Spleen (tissue), 11 donors: ENCODE data around the gene TMEM52B. TPM values are rescaled to one million over a fixed set of nuclear protein-coding genes. Genes with fewer than 3 reads are reported as not detected.

Source experiments
- DNase-seq: peaks from one replicate; pipeline ENCODE4 v3.0.0-alpha.2; 2020
- H3K27ac ChIP-seq, 8 donors: fragments of 200-600 bp; sonication (generic) in 7 of 8; 1 replicate in 4 of 8; 2 replicates in 4 of 8; pipeline versions ENCODE4 v1.5.0 to v1.8.0; 2016 to 2021; ENCODE audit warnings: inconsistent platforms in 4 of 8, mild to moderate bottlenecking in 4 of 8, moderate library complexity in 1 of 8
- H3K27me3 ChIP-seq, 7 donors: fragments of 200-600 bp; sonication (generic) in 6 of 7; replicated peaks in 1 of 7; 1 replicate in 4 of 7; 2 replicates in 3 of 7; pipeline versions ENCODE4 v1.5.0 to v1.8.0; 2016 to 2021; ENCODE audit warnings: inconsistent platforms in 3 of 7, mild to moderate bottlenecking in 1 of 7
- H3K36me3 ChIP-seq, 6 donors: fragments of 200-600 bp; sonication (generic) in 5 of 6; 1 replicate in 4 of 6; 2 replicates in 2 of 6; pipeline versions ENCODE4 v1.5.0 to v1.8.0; 2016 to 2021; ENCODE audit warnings: inconsistent platforms in 2 of 6
- H3K4me1 ChIP-seq, 6 donors: fragments of 200-600 bp; sonication (generic) in 5 of 6; 1 replicate in 3 of 6; 2 replicates in 3 of 6; pipeline versions ENCODE4 v1.5.0 to v1.8.0; 2016 to 2021; ENCODE audit warnings: inconsistent platforms in 3 of 6
- H3K4me3 ChIP-seq, 8 donors: fragments of 200-600 bp; sonication (generic) in 7 of 8; 1 replicate in 4 of 8; 2 replicates in 4 of 8; pipeline versions ENCODE4 v1.5.0 to v1.8.0; 2016 to 2021; ENCODE audit warnings: inconsistent platforms in 4 of 8, mild to moderate bottlenecking in 4 of 8, moderate library complexity in 2 of 8
- H3K9me3 ChIP-seq, 8 donors: fragments of 200-600 bp; sonication (generic) in 7 of 8; 1 replicate in 4 of 8; 2 replicates in 4 of 8; pipeline versions ENCODE4 v1.5.0 to v1.8.0; 2016 to 2021; ENCODE audit warnings: inconsistent platforms in 4 of 8
- POLR2A ChIP-seq, 3 donors: fragments of 450-650 bp; IDR thresholded peaks; one replicate each; pipeline ENCODE4 v1.5.1; 2017; ENCODE audit warnings: antibody characterized with exemption in 3 of 3, mild to moderate bottlenecking in 1 of 3
- POLR2AphosphoS5 ChIP-seq, 3 donors: sonication (generic); formaldehyde crosslinking; IDR thresholded peaks; one replicate each; pipeline ENCODE4 v1.5.1; 2017; ENCODE audit warnings: antibody characterized with exemption in 3 of 3
- WGBS, 5 donors: extraction: QIAGEN DNeasy Blood & Tissue Kit in 3 of 5; methylation state at CpG; one replicate each; pipeline versions ENCODE4 v1.1.5 to v1.1.7; 2013 to 2018; 5-methylcytosine and 5-hydroxymethylcytosine counted together
- intact Hi-C: fragments of 100-400 bp; cut with DNase I; formaldehyde crosslinking; loops from one replicate; pipeline ENCODE4 v1.15.0; 2023; ENCODE audit warnings: low total_unique reads
- polyA plus RNA-seq, 3 donors: library from polyadenylated mRNA; stranded (reverse); fragments of 200-250 nt; gene quantifications; one replicate each; pipeline ENCODE4 v1.2.1, GENCODE V29; 2013
- total RNA-seq, 7 donors: library from RNA; depleted of rRNA in 3 of 7; stranded (reverse); fragments of >200 nt in 3 of 7; fragmentation: NEBNext Ultra II Directional in 4 of 7; extraction: Animal tissue kit (Norgen Biotek cat#: 25700) in 4 of 7; gene quantifications; one replicate each; pipeline versions ENCODE4 v1.1.0 to v1.2.1, GENCODE V29; 2016 to 2021
- TF ChIP-seq, protein P1 (sequence below), 11 experiments: fragments of 200-600 bp in 7 of 11; fragments of 450-650 bp in 4 of 11; sonication (generic) in 4 of 11; IDR thresholded peaks in 8 of 11; conservative IDR thresholded peaks in 3 of 11; 1 replicate in 7 of 11; 2 replicates in 4 of 11; pipeline versions ENCODE4 v1.4.0 to v1.8.0; 2016 to 2021; ENCODE audit warnings: antibody characterized with exemption in 11 of 11, inconsistent platforms in 4 of 11, mild to moderate bottlenecking in 1 of 11
- donor health status: healthy with polysubstance abuse.
- donor health status: DM: no; HTN: no; CAD: no; lungs with moderate emphysema.
- donor health status: DM: no; HTN: no; CAD: no.
- donor health status: Bipolar disorder and iron deficiency.
- donor health status: healthy.
- donor health status: DM: no; HTN: no; CAD: no.
- donor health status: DM: yes; HTN: yes; CAD: no.

TMEM52B gene
- total and polyA plus RNA-seq, 10 donors: 0.06 to 0.40 (median 0.19) TPM; not detected in 7

DNA sequence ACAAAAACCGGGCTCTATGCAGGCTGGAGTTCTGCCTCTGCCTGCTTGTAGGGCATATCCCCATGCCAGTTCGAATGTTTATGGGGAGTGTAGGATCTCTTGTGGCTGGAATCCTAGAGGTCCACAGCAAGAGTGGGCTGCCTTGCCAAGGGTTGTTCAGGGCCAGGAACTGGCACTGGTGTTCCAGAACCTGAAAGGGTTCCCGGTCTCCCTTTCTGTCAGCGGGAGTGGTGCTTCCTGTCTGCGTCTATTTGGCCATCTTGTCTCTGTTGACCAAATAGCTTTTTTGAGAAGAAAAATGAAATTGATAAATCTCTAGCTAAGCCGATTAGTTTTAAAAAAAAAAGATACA lies 24.7 kb upstream of the TMEM52B start:
- intact Hi-C loops: no loop called here
- Histone ChIP-seq H3K36me3 (no peaks in the 10 kb centered on the region), H3K4me3 (peak overlapping the region; percentile 48 to 70 (median 64)), H3K27me3 (peaks cover 0 to 19% (median 0%) of the 10 kb centered on the region in 7 donors), H3K9me3 (no peaks in the 10 kb centered on the region), H3K4me1 (peaks cover 4 to 29% (median 16%) of the 10 kb centered on the region in 6 donors), H3K27ac (peak overlapping the region in 3 of 8 donors; percentile 78 to 86 (median 78))
- WGBS, 5 donors: 40 to 54% (median 50%) methylated on average over 6 of the region's 6 CpGs
- no peak for DNase-seq
- TF ChIP-seq, protein P1, sequence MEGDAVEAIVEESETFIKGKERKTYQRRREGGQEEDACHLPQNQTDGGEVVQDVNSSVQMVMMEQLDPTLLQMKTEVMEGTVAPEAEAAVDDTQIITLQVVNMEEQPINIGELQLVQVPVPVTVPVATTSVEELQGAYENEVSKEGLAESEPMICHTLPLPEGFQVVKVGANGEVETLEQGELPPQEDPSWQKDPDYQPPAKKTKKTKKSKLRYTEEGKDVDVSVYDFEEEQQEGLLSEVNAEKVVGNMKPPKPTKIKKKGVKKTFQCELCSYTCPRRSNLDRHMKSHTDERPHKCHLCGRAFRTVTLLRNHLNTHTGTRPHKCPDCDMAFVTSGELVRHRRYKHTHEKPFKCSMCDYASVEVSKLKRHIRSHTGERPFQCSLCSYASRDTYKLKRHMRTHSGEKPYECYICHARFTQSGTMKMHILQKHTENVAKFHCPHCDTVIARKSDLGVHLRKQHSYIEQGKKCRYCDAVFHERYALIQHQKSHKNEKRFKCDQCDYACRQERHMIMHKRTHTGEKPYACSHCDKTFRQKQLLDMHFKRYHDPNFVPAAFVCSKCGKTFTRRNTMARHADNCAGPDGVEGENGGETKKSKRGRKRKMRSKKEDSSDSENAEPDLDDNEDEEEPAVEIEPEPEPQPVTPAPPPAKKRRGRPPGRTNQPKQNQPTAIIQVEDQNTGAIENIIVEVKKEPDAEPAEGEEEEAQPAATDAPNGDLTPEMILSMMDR (IDR thresholded peaks at IDR 0.05 in 8 of 11, conservative IDR thresholded peaks at IDR 0.05 in 3 of 11): no peak
- TF ChIP-seq POLR2A (IDR thresholded peaks at IDR 0.05) (no peak), POLR2AphosphoS5 (IDR thresholded peaks at IDR 0.05) (no peak)

DNA sequence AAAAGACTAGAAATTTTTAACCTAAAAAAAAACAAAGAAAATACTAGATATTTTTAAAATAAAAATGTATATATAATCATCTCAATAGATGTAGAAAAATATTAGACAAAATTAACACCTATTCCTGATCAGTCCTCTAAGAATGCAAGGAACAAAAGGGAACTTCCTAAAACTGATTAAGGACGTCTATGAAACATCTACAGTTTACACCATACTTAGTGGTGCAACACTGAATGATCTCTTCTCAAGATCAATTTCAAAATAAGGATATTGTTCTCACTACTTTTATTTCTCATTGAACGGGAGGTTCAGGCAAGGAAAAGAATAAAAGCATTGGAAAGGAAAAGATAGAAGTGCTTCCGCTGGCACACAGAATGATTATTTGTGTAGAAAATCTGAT lies 22.9 kb upstream of the TMEM52B start:
- no peak for DNase-seq
- intact Hi-C loops: no loop called here
- no peak overlapping the region for H3K4me3 ChIP-seq
- 56 to 82% (median 65%) methylated on average over 3 of the region's 3 CpGs for WGBS, 5 donors
- TF ChIP-seq POLR2AphosphoS5 (IDR thresholded peaks at IDR 0.05) (no peak), POLR2A (IDR thresholded peaks at IDR 0.05) (no peak)
- TF ChIP-seq, protein P1 (IDR thresholded peaks at IDR 0.05 in 8 of 11, conservative IDR thresholded peaks at IDR 0.05 in 3 of 11): no peak
- H3K27me3 ChIP-seq: peaks cover 0 to 19% (median 0%) of the 10 kb centered on the region in 7 donors
- H3K4me1 ChIP-seq: peaks cover 4 to 47% (median 20%) of the 10 kb centered on the region in 6 donors
- no peaks in the 10 kb centered on the region for H3K36me3 ChIP-seq
- H3K9me3 ChIP-seq: no peaks in the 10 kb centered on the region
- no peak overlapping the region for H3K27ac ChIP-seq

GRCh38 chr12:10158406-10158805 lies 20.4 kb upstream of the TMEM52B start:
- H3K27ac ChIP-seq: no peak overlapping the region
- H3K4me3 ChIP-seq: no peak overlapping the region
- WGBS, 5 donors: 78 to 86% (median 80%) methylated on average over 2 of the region's 2 CpGs
- H3K27me3 ChIP-seq: peaks cover 0 to 17% (median 0%) of the 10 kb centered on the region in 7 donors
- TF ChIP-seq, protein P1 (IDR thresholded peaks at IDR 0.05 in 8 of 11, conservative IDR thresholded peaks at IDR 0.05 in 3 of 11): no peak
- TF ChIP-seq POLR2A (IDR thresholded peaks at IDR 0.05) (no peak), POLR2AphosphoS5 (IDR thresholded peaks at IDR 0.05) (no peak)
- intact Hi-C loops: no loop called here
- H3K4me1 ChIP-seq: peaks cover 0 to 48% (median 12%) of the 10 kb centered on the region in 6 donors
- H3K36me3 ChIP-seq: no peaks in the 10 kb centered on the region
- H3K9me3 ChIP-seq: no peaks in the 10 kb centered on the region
- DNase-seq: no peak

- Histone ChIP-seq H3K9me3 (no peaks in the 10 kb centered on the region), H3K27ac (no peak overlapping the region), H3K4me1 (peaks cover 0 to 39% (median 4%) of the 10 kb centered on the region in 6 donors), H3K36me3 (no peaks in the 10 kb centered on the region), H3K4me3 (no peak overlapping the region), H3K27me3 (peaks cover 0 to 8% (median 0%) of the 10 kb centered on the region in 7 donors)
- intact Hi-C loops: no loop called here
- DNase-seq: no peak
- TF ChIP-seq POLR2AphosphoS5 (IDR thresholded peaks at IDR 0.05): no peak
- TF ChIP-seq, protein P1 (IDR thresholded peaks at IDR 0.05 in 8 of 11, conservative IDR thresholded peaks at IDR 0.05 in 3 of 11): no peak
- WGBS, 5 donors: 19 to 55% (median 35%) methylated on average over 3 of the region's 3 CpGs
Observed at GRCh38 chr12:10159280-10159679, 19.6 kb upstream of the TMEM52B start.
